HFFc6 (cell line): Measurements from ENCODE around the gene TSEN34. TPM values are rescaled to one million over a fixed set of nuclear protein-coding genes. Genes with fewer than 3 reads are reported as not detected.
"Not testable (repeated sequence)": the region's sequence is repeated elsewhere in the genome, so short reads cannot be mapped to it uniquely, and the experiment has no call there.

Experiments
- DNase-seq: peaks from one replicate; pipeline ENCODE4 v3.0.0-alpha.2; 2018
- H3K27ac Mint-ChIP-seq: 2 replicates; pipeline ENCODE4 v1.8.0; 2020; ENCODE audit warnings: mild to moderate bottlenecking, mixed read lengths
- H3K27me3 Mint-ChIP-seq: 2 replicates; pipeline ENCODE4 v1.8.0; 2021; ENCODE audit warnings: mild to moderate bottlenecking, moderate library complexity, mixed read lengths; ENCODE audit not compliant: insufficient read depth
- H3K36me3 Mint-ChIP-seq: 2 replicates; pipeline ENCODE4 v1.8.0; 2021; ENCODE audit warnings: low read depth, mixed read lengths
- H3K4me1 Mint-ChIP-seq: 2 replicates; pipeline ENCODE4 v1.8.0; 2020; ENCODE audit warnings: low read depth, mixed read lengths
- H3K4me3 Mint-ChIP-seq: 2 replicates; pipeline ENCODE4 v1.8.0; 2020; ENCODE audit warnings: mild to moderate bottlenecking, moderate library complexity, mixed read lengths
- H3K9me3 Mint-ChIP-seq: 2 replicates; pipeline ENCODE4 v1.8.0; 2020; ENCODE audit warnings: mild to moderate bottlenecking, mixed read lengths
- total RNA-seq, 6 experiments: library from RNA; stranded (reverse); fragmentation: NEBNext Ultra II Directional; extraction: Animal tissue kit (Norgen Biotek cat#: 25700); gene quantifications; 2 replicates in 1 of 6; 3 replicates in 5 of 6; pipeline ENCODE4 v1.2.3, GENCODE V29; 2021
- TF ChIP-seq, protein P1 (sequence below): fragments of 200-600 bp; sonication (generic); IDR thresholded peaks from 2 replicates; pipeline ENCODE4 v1.5.0; 2021; ENCODE audit warnings: antibody characterized with exemption, mild to moderate bottlenecking

The TSEN34 gene
- total RNA-seq, 6 experiments from 2014 or later: 51.2 to 58.8 (median 54.4) TPM

DNA sequence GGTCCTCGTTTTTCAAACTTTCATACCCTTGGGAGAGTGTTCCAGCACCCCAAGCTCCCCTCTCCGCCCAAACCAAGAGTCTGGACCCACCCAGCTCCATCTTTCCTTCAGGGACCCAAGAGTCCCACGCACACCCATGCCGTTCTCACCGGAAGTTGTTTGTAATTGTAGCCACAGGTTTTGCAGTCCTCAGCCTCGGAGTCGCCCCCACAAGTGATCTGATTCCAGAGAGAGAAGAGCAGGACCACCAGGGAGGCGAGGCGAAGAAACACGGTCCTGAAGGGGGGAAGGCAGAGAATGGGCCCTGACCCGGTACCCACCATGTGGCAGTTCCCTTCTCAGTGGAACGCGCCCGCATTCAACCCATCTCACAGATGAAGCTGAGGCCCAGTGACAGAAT is 28.2 kb upstream of the TSEN34 start:
- no peak for DNase-seq
- Mint-ChIP-seq H3K9me3 (peaks cover 26% of the 10 kb centered on the region), H3K27ac (no peak overlapping the region), H3K4me3 (no peak overlapping the region), H3K27me3 (peaks cover 7% of the 10 kb centered on the region), H3K4me1 (peaks cover 35% of the 10 kb centered on the region), H3K36me3 (peaks cover 24% of the 10 kb centered on the region)
- TF ChIP-seq, protein P1, sequence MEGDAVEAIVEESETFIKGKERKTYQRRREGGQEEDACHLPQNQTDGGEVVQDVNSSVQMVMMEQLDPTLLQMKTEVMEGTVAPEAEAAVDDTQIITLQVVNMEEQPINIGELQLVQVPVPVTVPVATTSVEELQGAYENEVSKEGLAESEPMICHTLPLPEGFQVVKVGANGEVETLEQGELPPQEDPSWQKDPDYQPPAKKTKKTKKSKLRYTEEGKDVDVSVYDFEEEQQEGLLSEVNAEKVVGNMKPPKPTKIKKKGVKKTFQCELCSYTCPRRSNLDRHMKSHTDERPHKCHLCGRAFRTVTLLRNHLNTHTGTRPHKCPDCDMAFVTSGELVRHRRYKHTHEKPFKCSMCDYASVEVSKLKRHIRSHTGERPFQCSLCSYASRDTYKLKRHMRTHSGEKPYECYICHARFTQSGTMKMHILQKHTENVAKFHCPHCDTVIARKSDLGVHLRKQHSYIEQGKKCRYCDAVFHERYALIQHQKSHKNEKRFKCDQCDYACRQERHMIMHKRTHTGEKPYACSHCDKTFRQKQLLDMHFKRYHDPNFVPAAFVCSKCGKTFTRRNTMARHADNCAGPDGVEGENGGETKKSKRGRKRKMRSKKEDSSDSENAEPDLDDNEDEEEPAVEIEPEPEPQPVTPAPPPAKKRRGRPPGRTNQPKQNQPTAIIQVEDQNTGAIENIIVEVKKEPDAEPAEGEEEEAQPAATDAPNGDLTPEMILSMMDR: no peak

DNA sequence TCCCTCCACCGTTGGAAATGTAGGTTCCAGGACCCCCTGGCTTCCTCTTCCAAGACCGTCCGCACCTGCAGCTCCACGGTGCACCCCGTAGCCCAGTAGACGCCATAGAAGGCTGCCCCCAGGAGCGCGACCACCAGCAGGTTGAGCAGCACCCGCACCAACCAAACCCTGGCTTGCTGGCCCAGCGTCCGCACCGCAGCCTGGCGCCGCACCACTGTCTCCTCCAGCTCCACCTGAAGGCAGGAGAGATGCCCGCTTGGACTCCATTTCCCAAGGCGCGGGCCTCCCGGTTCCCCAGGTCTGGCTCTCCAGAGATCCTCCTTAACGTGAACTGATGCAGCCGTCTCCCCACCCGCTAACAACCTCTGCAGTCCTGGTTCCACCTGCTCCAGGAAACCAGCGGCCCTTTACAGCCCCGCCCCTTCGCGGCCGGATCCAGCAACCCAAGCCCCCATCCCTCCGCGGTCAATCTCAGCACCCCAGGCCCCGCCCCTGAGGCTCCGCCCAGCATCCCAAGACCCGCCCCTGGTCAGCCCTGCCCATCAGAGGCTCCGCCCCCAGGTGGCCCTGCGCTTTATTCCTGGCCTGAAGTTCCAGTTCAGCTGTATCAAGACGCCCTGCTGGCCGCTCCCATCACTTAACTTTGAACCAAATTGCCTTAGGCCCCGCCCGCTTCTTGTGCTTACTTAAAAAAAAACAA is 26.6 kb upstream of the TSEN34 start:
- peaks cover 26% of the 10 kb centered on the region for H3K9me3 Mint-ChIP-seq
- DNase-seq: no peak
- H3K4me3 Mint-ChIP-seq: no peak overlapping the region
- peaks cover 5% of the 10 kb centered on the region for H3K27me3 Mint-ChIP-seq
- peaks cover 21% of the 10 kb centered on the region for H3K4me1 Mint-ChIP-seq
- H3K36me3 Mint-ChIP-seq: peaks cover 17% of the 10 kb centered on the region
- TF ChIP-seq, protein P1: no peak
- H3K27ac Mint-ChIP-seq: no peak overlapping the region

DNA sequence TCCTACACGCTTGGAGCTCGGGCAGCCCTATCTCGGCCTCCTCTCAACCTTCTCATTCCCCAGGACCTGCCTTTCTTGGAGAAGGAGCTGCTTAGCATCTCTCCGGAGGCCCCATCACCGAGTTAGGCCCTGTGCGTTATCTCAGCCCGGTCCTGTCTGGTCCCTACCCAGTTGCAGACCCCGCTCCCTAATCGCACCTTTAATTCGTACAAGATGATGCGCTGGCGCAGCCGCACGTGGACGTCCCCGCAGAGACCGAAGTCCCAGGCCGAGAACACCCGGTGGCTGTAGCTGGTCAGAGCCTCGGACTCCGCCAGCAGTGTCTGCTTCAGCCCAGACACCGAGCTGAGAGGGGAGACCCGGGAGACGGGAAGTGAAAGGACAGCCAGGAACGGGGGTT is 25.9 kb upstream of the TSEN34 start:
- Mint-ChIP-seq H3K27ac (no peak overlapping the region), H3K4me1 (peaks cover 18% of the 10 kb centered on the region), H3K27me3 (peaks cover 5% of the 10 kb centered on the region), H3K36me3 (peaks cover 17% of the 10 kb centered on the region), H3K4me3 (no peak overlapping the region), H3K9me3 (peaks cover 26% of the 10 kb centered on the region)
- TF ChIP-seq, protein P1: no peak
- no peak for DNase-seq

DNA sequence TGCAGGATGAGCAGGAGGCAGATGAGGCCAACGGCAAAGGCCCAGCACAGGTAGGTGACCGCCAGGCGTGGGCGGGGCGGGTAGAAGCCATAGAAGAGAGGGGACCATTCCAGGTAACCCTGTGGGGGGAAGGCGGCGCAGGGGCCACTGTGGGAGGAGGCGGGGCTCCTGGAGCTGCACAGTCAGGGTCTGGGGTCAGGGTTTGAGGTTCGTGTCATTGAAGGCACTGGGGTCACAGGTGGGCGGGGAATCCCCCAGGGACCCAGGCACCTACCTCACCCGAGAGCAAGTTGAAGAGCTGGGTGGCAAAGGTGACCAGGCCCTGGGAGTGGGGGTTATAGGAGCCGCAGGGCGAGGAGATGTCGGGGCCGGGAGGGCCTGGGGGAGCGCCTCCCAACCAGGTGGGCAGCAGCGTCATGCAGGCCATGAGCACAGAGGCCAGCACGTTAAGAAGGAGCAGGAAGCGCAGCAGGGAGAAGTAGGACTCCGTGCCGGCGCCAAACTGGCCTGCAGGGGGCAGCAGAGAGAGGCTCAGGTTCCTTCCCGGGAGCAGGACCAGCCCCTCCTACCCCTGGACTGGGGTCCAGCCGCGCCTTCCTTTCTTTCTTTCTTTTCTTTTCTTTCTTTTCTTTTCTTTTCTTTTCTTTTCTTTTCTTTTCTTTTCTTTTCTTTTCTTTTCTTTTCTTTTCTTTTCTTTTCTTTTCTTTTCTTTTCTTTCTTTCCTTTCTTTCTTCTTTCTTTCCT is 22.8 kb upstream of the TSEN34 start:
- TF ChIP-seq, protein P1: peak; percentile 85
- Mint-ChIP-seq H3K27ac (no peak overlapping the region), H3K36me3 (peaks cover 8% of the 10 kb centered on the region; the same call in 1 of the 2 replicates), H3K4me1 (peaks cover 5% of the 10 kb centered on the region; the same call in 1 of the 2 replicates), H3K4me3 (no peak overlapping the region), H3K27me3 (peaks cover 12% of the 10 kb centered on the region), H3K9me3 (peaks cover 18% of the 10 kb centered on the region)
- DNase-seq: peak; percentile 76

DNA sequence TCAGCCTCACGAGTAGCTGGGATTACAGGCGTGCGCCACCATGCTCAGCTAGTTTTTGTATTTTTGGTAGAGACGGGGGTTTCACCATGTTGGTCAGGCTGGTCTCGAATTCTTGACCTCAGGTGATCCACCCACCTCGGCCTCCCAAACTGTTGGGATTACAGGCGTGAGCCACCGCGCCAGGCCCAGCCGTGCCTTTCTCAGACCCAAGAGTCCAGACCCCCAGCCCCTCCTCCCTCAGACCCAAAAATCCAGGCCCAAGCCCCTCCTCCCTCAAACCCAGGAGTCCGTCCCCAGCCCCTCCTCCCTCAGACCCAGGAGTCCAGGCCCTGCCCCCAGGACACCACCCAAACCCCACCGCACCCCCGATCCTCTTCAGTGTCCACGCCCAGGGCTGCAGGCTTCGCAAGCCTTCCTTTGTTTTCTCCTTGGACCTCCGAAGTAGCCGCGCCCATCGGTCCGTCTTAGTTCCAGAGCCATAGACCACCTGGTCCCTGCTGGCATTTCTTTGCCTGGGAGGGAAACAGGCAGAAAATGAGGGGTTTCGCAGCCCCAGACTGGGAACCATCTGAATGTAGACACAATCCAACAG is 21.9 kb upstream of the TSEN34 start:
- H3K36me3 Mint-ChIP-seq: peaks cover 2% of the 10 kb centered on the region; the same call in 1 of the 2 replicates
- H3K4me1 Mint-ChIP-seq: peaks cover 5% of the 10 kb centered on the region; the same call in 1 of the 2 replicates
- H3K27ac Mint-ChIP-seq: no peak overlapping the region
- DNase-seq: no peak
- no peak overlapping the region for H3K4me3 Mint-ChIP-seq
- TF ChIP-seq, protein P1: no peak
- H3K9me3 Mint-ChIP-seq: peaks cover 12% of the 10 kb centered on the region
- peaks cover 11% of the 10 kb centered on the region for H3K27me3 Mint-ChIP-seq

DNA sequence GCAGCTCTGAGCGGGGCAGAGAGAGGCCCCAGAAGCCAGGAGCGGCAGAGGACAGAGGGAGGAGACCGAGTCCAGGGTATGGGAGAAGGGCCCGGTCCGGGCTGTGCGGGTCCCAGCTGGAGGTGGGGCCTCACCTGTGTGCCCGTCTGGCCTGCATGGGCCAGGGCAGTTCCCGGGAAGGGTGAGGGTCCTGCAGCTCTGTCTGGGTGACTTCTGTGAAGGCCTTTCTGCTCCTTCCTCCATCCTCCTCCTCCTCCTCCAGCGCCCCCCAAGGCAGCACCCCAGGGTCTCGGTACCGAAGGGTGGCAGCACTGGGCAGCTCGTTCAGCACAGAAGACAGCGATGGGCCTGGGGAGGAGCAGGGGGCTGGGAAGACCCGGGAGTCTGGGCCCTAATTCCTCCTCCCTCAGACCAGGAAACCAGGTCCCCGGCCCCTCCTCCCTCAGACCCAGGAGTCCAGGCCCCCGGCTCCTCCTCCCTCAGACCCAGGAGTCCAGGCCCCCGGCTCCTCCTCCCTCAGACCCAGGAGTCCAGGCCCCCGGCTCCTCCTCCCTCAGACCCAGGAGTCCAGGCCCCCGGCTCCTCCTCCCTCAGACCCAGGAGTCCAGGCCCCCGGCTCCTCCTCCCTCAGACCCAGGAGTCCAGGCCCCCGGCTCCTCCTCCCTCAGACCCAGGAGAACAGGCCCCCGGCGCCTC is 19.2 kb upstream of the TSEN34 start:
- H3K27me3 Mint-ChIP-seq, H3K36me3 Mint-ChIP-seq, H3K4me1 Mint-ChIP-seq, DNase-seq, H3K9me3 Mint-ChIP-seq, H3K4me3 Mint-ChIP-seq: not testable (repeated sequence)
- peak overlapping the region; percentile 40; the same call in 1 of the 2 replicates for H3K27ac Mint-ChIP-seq
